ENCODE results near the gene TYK2. TPM values are rescaled to one million over a fixed set of nuclear protein-coding genes. Genes with fewer than 3 reads are reported as not detected.

TYK2 gene
- total and polyA plus RNA-seq, 2 of the 13 experiments (the other 11 are each of a cell fraction or from before 2014, with no cell fraction given), result 38.8 to 60.1 TPM

DNA sequence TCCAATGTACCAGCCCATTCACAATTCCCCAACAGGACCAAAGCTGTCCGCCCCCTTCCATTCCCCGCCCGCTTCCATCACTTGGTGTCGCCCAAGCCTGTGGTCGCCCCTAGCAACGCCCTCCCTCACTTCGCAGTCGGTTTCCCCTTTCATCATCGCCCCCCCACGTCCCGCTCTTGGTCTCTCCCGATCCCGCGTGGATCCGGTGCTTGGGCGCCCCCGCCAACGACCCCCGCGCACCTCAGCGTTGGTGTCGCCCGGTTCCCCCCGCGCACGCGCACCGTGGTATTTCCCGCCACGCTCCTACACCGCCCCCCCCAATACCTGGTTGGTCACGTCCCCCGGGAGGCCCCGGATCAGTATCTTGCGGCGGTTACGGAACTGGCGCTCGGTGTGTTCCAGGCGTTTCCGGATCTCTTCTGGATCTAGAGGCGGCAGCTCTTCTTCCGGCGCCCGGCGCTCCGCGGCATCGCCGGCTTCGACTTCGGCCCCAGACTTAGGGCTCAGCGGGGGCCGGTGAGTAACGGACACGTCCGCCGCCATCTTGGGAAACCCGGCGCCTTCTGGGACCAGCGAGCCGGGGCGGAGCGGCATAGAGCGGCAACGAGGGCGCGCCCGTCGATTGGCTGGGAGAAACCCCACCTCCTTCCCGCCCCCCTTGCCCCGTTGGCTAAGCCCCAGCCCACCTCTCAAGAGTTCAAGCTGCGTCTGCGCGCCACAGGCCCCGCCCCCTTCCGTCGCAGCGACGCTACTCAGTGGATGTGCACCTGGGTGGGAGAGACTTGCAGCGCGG lies 47.2 kb downstream of the TYK2 start, which contains the start of gene RAVER1 (continued):
- TF ChIP-seq, protein P1, sequence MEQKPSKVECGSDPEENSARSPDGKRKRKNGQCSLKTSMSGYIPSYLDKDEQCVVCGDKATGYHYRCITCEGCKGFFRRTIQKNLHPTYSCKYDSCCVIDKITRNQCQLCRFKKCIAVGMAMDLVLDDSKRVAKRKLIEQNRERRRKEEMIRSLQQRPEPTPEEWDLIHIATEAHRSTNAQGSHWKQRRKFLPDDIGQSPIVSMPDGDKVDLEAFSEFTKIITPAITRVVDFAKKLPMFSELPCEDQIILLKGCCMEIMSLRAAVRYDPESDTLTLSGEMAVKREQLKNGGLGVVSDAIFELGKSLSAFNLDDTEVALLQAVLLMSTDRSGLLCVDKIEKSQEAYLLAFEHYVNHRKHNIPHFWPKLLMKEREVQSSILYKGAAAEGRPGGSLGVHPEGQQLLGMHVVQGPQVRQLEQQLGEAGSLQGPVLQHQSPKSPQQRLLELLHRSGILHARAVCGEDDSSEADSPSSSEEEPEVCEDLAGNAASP (CRISPR knock-in tag; IDR thresholded peaks at IDR 0.05; ENCODE audit: borderline replicate concordance), result no peak
- TF ChIP-seq AGO2 (optimal IDR thresholded peaks at IDR 0.05; ENCODE audit: low read depth, low read length) (peak; percentile 90), TGIF2 (CRISPR knock-in tag; IDR thresholded peaks at IDR 0.05) (peak; percentile 84; the same call in 1 of the 2 replicates), ZNF260 (CRISPR knock-in tag; IDR thresholded peaks at IDR 0.05; ENCODE audit: borderline replicate concordance, low read depth) (no peak), AGO1 (IDR thresholded peaks at IDR 0.05; ENCODE audit: low read depth, low read length, poor library complexity, severe bottlenecking) (peak; percentile 54), SP4 (CRISPR knock-in tag; IDR thresholded peaks at IDR 0.05) (peak; percentile 67; the same call in 1 of the 2 replicates), NR3C1 (CRISPR knock-in tag; IDR thresholded peaks at IDR 0.05) (no peak), ISX (CRISPR knock-in tag; conservative IDR thresholded peaks at IDR 0.05) (0 out of 2 replicates have a peak, but pooled peaks have one; percentile 39), BHLHE40 (IDR thresholded peaks at IDR 0.05; ENCODE audit: low read length) (peak; percentile 90), TAF1 (CRISPR knock-in tag; IDR thresholded peaks at IDR 0.05) (peak; percentile 91), SIN3A (IDR thresholded peaks at IDR 0.05; ENCODE audit: borderline replicate concordance, low read depth, low read length) (peak; percentile 42; the same call in 1 of the 2 replicates), ZSCAN9 (CRISPR knock-in tag; IDR thresholded peaks at IDR 0.05; ENCODE audit: borderline replicate concordance) (no peak)
- TF ChIP-seq, protein P2, sequence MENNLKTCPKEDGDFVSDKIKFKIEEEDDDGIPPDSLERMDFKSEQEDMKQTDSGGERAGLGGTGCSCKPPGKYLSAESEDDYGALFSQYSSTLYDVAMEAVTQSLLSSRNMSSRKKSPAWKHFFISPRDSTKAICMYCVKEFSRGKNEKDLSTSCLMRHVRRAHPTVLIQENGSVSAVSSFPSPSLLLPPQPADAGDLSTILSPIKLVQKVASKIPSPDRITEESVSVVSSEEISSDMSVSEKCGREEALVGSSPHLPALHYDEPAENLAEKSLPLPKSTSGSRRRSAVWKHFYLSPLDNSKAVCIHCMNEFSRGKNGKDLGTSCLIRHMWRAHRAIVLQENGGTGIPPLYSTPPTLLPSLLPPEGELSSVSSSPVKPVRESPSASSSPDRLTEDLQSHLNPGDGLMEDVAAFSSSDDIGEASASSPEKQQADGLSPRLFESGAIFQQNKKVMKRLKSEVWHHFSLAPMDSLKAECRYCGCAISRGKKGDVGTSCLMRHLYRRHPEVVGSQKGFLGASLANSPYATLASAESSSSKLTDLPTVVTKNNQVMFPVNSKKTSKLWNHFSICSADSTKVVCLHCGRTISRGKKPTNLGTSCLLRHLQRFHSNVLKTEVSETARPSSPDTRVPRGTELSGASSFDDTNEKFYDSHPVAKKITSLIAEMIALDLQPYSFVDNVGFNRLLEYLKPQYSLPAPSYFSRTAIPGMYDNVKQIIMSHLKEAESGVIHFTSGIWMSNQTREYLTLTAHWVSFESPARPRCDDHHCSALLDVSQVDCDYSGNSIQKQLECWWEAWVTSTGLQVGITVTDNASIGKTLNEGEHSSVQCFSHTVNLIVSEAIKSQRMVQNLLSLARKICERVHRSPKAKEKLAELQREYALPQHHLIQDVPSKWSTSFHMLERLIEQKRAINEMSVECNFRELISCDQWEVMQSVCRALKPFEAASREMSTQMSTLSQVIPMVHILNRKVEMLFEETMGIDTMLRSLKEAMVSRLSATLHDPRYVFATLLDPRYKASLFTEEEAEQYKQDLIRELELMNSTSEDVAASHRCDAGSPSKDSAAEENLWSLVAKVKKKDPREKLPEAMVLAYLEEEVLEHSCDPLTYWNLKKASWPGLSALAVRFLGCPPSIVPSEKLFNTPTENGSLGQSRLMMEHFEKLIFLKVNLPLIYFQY (CRISPR knock-in tag; IDR thresholded peaks at IDR 0.05; ENCODE audit: borderline replicate concordance), result 0 out of 2 replicates have a peak, but pooled peaks have one; percentile 42
- TF ChIP-seq, protein P3, sequence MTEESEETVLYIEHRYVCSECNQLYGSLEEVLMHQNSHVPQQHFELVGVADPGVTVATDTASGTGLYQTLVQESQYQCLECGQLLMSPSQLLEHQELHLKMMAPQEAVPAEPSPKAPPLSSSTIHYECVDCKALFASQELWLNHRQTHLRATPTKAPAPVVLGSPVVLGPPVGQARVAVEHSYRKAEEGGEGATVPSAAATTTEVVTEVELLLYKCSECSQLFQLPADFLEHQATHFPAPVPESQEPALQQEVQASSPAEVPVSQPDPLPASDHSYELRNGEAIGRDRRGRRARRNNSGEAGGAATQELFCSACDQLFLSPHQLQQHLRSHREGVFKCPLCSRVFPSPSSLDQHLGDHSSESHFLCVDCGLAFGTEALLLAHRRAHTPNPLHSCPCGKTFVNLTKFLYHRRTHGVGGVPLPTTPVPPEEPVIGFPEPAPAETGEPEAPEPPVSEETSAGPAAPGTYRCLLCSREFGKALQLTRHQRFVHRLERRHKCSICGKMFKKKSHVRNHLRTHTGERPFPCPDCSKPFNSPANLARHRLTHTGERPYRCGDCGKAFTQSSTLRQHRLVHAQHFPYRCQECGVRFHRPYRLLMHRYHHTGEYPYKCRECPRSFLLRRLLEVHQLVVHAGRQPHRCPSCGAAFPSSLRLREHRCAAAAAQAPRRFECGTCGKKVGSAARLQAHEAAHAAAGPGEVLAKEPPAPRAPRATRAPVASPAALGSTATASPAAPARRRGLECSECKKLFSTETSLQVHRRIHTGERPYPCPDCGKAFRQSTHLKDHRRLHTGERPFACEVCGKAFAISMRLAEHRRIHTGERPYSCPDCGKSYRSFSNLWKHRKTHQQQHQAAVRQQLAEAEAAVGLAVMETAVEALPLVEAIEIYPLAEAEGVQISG (CRISPR knock-in tag; IDR thresholded peaks at IDR 0.05), result peak; percentile 98
- TF ChIP-seq, protein P4, sequence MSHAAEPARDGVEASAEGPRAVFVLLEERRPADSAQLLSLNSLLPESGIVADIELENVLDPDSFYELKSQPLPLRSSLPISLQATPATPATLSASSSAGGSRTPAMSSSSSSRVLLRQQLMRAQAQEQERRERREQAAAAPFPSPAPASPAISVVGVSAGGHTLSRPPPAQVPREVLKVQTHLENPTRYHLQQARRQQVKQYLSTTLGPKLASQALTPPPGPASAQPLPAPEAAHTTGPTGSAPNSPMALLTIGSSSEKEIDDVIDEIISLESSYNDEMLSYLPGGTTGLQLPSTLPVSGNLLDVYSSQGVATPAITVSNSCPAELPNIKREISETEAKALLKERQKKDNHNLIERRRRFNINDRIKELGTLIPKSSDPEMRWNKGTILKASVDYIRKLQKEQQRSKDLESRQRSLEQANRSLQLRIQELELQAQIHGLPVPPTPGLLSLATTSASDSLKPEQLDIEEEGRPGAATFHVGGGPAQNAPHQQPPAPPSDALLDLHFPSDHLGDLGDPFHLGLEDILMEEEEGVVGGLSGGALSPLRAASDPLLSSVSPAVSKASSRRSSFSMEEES (CRISPR knock-in tag; IDR thresholded peaks at IDR 0.05), result 0 out of 2 replicates have a peak, but pooled peaks have one; percentile 18
- TF ChIP-seq, protein P5, sequence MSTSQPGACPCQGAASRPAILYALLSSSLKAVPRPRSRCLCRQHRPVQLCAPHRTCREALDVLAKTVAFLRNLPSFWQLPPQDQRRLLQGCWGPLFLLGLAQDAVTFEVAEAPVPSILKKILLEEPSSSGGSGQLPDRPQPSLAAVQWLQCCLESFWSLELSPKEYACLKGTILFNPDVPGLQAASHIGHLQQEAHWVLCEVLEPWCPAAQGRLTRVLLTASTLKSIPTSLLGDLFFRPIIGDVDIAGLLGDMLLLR (CRISPR knock-in tag; IDR thresholded peaks at IDR 0.05), result peak; percentile 82; the same call in 1 of the 2 replicates
